Mucosa of stomach (tissue), 1 donor: Measurements from ENCODE around the gene NKAIN2.

Experiments
- H3K27me3 ChIP-seq: one replicate; pipeline ENCODE4 v1.7.0; 2013; ENCODE audit warnings: mild to moderate bottlenecking, low read length; ENCODE audit not compliant: control insufficient read depth, insufficient read depth
- H3K36me3 ChIP-seq: one replicate; pipeline ENCODE4 v1.7.0; 2013; ENCODE audit warnings: low read length; ENCODE audit not compliant: control insufficient read depth, insufficient read depth
- H3K4me1 ChIP-seq: one replicate; pipeline ENCODE4 v1.7.0; 2013; ENCODE audit warnings: mild to moderate bottlenecking, low read length; ENCODE audit not compliant: control insufficient read depth, insufficient read depth
- H3K4me3 ChIP-seq: one replicate; pipeline ENCODE4 v1.7.0; 2013; ENCODE audit warnings: low read length
- H3K9ac ChIP-seq: one replicate; pipeline ENCODE4 v1.7.0; 2013; ENCODE audit warnings: mild to moderate bottlenecking, low read length, moderate library complexity
- H3K9me3 ChIP-seq: one replicate; pipeline ENCODE4 v1.7.0; 2013; ENCODE audit warnings: mild to moderate bottlenecking, low read length, moderate library complexity; ENCODE audit not compliant: control insufficient read depth
- donor health status: Pancreatic carcinoma.

NKAIN2 gene

GRCh38 chr6:124090491-124090890, 286.8 kb downstream of the NKAIN2 start:
- no peak overlapping the region for H3K9ac ChIP-seq
- no peaks in the 10 kb centered on the region for H3K9me3 ChIP-seq
- H3K4me1 ChIP-seq: no peaks in the 10 kb centered on the region
- H3K4me3 ChIP-seq: no peak overlapping the region
- H3K36me3 ChIP-seq: no peaks in the 10 kb centered on the region
- H3K27me3 ChIP-seq: no peaks in the 10 kb centered on the region

GRCh38 chr6:124099520-124099919, 295.9 kb downstream of the NKAIN2 start:
- Histone ChIP-seq H3K4me1 (no peaks in the 10 kb centered on the region), H3K9me3 (no peaks in the 10 kb centered on the region), H3K9ac (no peak overlapping the region), H3K4me3 (no peak overlapping the region), H3K36me3 (no peaks in the 10 kb centered on the region), H3K27me3 (no peaks in the 10 kb centered on the region)

- Histone ChIP-seq H3K4me1 (no peaks in the 10 kb centered on the region), H3K9ac (no peak overlapping the region), H3K36me3 (no peaks in the 10 kb centered on the region), H3K27me3 (no peaks in the 10 kb centered on the region), H3K4me3 (no peak overlapping the region), H3K9me3 (no peaks in the 10 kb centered on the region)
Observed at GRCh38 chr6:124110514-124110913, 306.8 kb downstream of the NKAIN2 start.

- Histone ChIP-seq H3K4me1 (no peaks in the 10 kb centered on the region), H3K27me3 (no peaks in the 10 kb centered on the region), H3K36me3 (no peaks in the 10 kb centered on the region), H3K9me3 (no peaks in the 10 kb centered on the region), H3K4me3 (no peak overlapping the region), H3K9ac (no peak overlapping the region)
Observed at GRCh38 chr6:124119596-124119995, 315.9 kb downstream of the NKAIN2 start.

GRCh38 chr6:124123617-124124209, 320.0 kb downstream of the NKAIN2 start:
- no peaks in the 10 kb centered on the region for H3K9me3 ChIP-seq
- H3K9ac ChIP-seq: no peak overlapping the region
- no peaks in the 10 kb centered on the region for H3K4me1 ChIP-seq
- H3K4me3 ChIP-seq: no peak overlapping the region
- H3K27me3 ChIP-seq: no peaks in the 10 kb centered on the region
- no peaks in the 10 kb centered on the region for H3K36me3 ChIP-seq

GRCh38 chr6:124131259-124131658, 327.6 kb downstream of the NKAIN2 start:
- no peaks in the 10 kb centered on the region for H3K9me3 ChIP-seq
- no peaks in the 10 kb centered on the region for H3K36me3 ChIP-seq
- H3K4me3 ChIP-seq: no peak overlapping the region
- H3K27me3 ChIP-seq: no peaks in the 10 kb centered on the region
- no peaks in the 10 kb centered on the region for H3K4me1 ChIP-seq
- no peak overlapping the region for H3K9ac ChIP-seq

GRCh38 chr6:124131779-124132178, 328.1 kb downstream of the NKAIN2 start:
- Histone ChIP-seq H3K9ac (no peak overlapping the region), H3K27me3 (no peaks in the 10 kb centered on the region), H3K9me3 (no peaks in the 10 kb centered on the region), H3K4me1 (no peaks in the 10 kb centered on the region), H3K36me3 (no peaks in the 10 kb centered on the region), H3K4me3 (no peak overlapping the region)

- H3K9ac ChIP-seq: no peak overlapping the region
- no peaks in the 10 kb centered on the region for H3K4me1 ChIP-seq
- no peaks in the 10 kb centered on the region for H3K9me3 ChIP-seq
- H3K36me3 ChIP-seq: no peaks in the 10 kb centered on the region
- H3K4me3 ChIP-seq: no peak overlapping the region
- H3K27me3 ChIP-seq: no peaks in the 10 kb centered on the region
Observed at GRCh38 chr6:124132256-124132655, 328.6 kb downstream of the NKAIN2 start.

- no peaks in the 10 kb centered on the region for H3K4me1 ChIP-seq
- no peaks in the 10 kb centered on the region for H3K9me3 ChIP-seq
- no peak overlapping the region for H3K4me3 ChIP-seq
- H3K27me3 ChIP-seq: no peaks in the 10 kb centered on the region
- H3K36me3 ChIP-seq: no peaks in the 10 kb centered on the region
- H3K9ac ChIP-seq: no peak overlapping the region
Observed at GRCh38 chr6:124142852-124143251, 339.2 kb downstream of the NKAIN2 start.

- H3K4me3 ChIP-seq: no peak overlapping the region
- no peaks in the 10 kb centered on the region for H3K9me3 ChIP-seq
- no peaks in the 10 kb centered on the region for H3K36me3 ChIP-seq
- no peaks in the 10 kb centered on the region for H3K27me3 ChIP-seq
- no peak overlapping the region for H3K9ac ChIP-seq
- H3K4me1 ChIP-seq: no peaks in the 10 kb centered on the region
Observed at GRCh38 chr6:124143435-124143834, 339.8 kb downstream of the NKAIN2 start.

- no peak overlapping the region for H3K4me3 ChIP-seq
- no peaks in the 10 kb centered on the region for H3K4me1 ChIP-seq
- no peaks in the 10 kb centered on the region for H3K36me3 ChIP-seq
- no peaks in the 10 kb centered on the region for H3K27me3 ChIP-seq
- no peaks in the 10 kb centered on the region for H3K9me3 ChIP-seq
- no peak overlapping the region for H3K9ac ChIP-seq
Observed at GRCh38 chr6:124147621-124148020, 344.0 kb downstream of the NKAIN2 start.

- Histone ChIP-seq H3K4me1 (no peaks in the 10 kb centered on the region), H3K36me3 (no peaks in the 10 kb centered on the region), H3K27me3 (no peaks in the 10 kb centered on the region), H3K4me3 (no peak overlapping the region), H3K9me3 (no peaks in the 10 kb centered on the region), H3K9ac (no peak overlapping the region)
Observed at GRCh38 chr6:124148236-124148957, 344.7 kb downstream of the NKAIN2 start.
